Endodermal cell (in vitro differentiated cells): ENCODE results near the gene RBM20. TPM values are rescaled to one million over a fixed set of nuclear protein-coding genes. Genes with fewer than 3 reads are reported as not detected.

Experiments
- DNase-seq: peaks from one replicate; pipeline ENCODE4 v3.0.0-alpha.2; 2017
- H3K27ac ChIP-seq: 2 replicates; pipeline ENCODE4 v1.5.1; 2013; ENCODE audit warnings: mild to moderate bottlenecking, low read depth, low read length, moderate library complexity
- H3K27me3 ChIP-seq: 2 replicates; pipeline ENCODE4 v1.6.1; 2013; ENCODE audit warnings: mild to moderate bottlenecking, low read length, moderate library complexity; ENCODE audit not compliant: insufficient read depth, control insufficient read depth, poor library complexity, severe bottlenecking
- H3K36me3 ChIP-seq: 2 replicates; pipeline ENCODE4 v1.7.0; 2013; ENCODE audit warnings: mild to moderate bottlenecking, low read length, moderate library complexity; ENCODE audit not compliant: control insufficient read depth, insufficient read depth
- H3K4me1 ChIP-seq: one replicate; pipeline ENCODE4 v1.7.0; 2013; ENCODE audit warnings: low read length; ENCODE audit not compliant: control insufficient read depth, insufficient read depth
- H3K4me3 ChIP-seq: 2 replicates; pipeline ENCODE4 v1.5.1; 2013; ENCODE audit warnings: mild to moderate bottlenecking, low read length, moderate library complexity
- H3K9ac ChIP-seq: 2 replicates; pipeline ENCODE4 v1.6.1; 2013; ENCODE audit warnings: mild to moderate bottlenecking, low read length, moderate library complexity; ENCODE audit not compliant: poor library complexity, severe bottlenecking; ENCODE audit errors: extremely low read depth
- H3K9me3 ChIP-seq: 2 replicates; pipeline ENCODE4 v1.6.1; 2013; ENCODE audit warnings: mild to moderate bottlenecking, low read length, moderate library complexity; ENCODE audit not compliant: control insufficient read depth
- H3K27ac Mint-ChIP-seq: 2 replicates; pipeline ENCODE4 v1.8.0; 2020; ENCODE audit warnings: mixed read lengths
- H3K27me3 Mint-ChIP-seq: 2 replicates; pipeline ENCODE4 v1.8.0; 2021; ENCODE audit warnings: mild to moderate bottlenecking, mixed read lengths; ENCODE audit not compliant: insufficient read depth
- H3K36me3 Mint-ChIP-seq: 2 replicates; pipeline ENCODE4 v1.8.0; 2020; ENCODE audit warnings: low read depth, mixed read lengths
- H3K4me1 Mint-ChIP-seq: 2 replicates; pipeline ENCODE4 v1.8.0; 2020; ENCODE audit warnings: mixed read lengths
- H3K4me3 Mint-ChIP-seq: 2 replicates; pipeline ENCODE4 v1.8.0; 2020; ENCODE audit warnings: mild to moderate bottlenecking, moderate library complexity, mixed read lengths
- H3K9me3 Mint-ChIP-seq: 2 replicates; pipeline ENCODE4 v1.8.0; 2020; ENCODE audit warnings: mild to moderate bottlenecking, mixed read lengths
- CTCF ChIP-seq: fragments of 200-600 bp; sonication (generic); conservative IDR thresholded peaks from 2 replicates; pipeline ENCODE4 v1.5.0; 2021; ENCODE audit warnings: antibody characterized with exemption, mild to moderate bottlenecking
- WGBS, 2 experiments: methylation state at CpG; one replicate each; pipeline versions ENCODE4 v1.1.5 to v1.1.7; 2013; ENCODE audit warnings: missing lambda C conversion rate in 2 of 2, mixed read lengths in 1 of 2; ENCODE audit not compliant: insufficient coverage in 1 of 2, insufficient read length in 1 of 2; 5-methylcytosine and 5-hydroxymethylcytosine counted together
- total RNA-seq, 2 donors: library from RNA; stranded (reverse); fragmentation: NEBNext Ultra II Directional in 1 of 2; extraction: Animal tissue kit (Norgen Biotek cat#: 25700) in 1 of 2; gene quantifications; 2 replicates in 1 of 2; 3 replicates in 1 of 2; pipeline ENCODE4 v1.2.1, GENCODE V29; 2021

RBM20 gene
- total RNA-seq, 2 donors from 2014 or later, result 6.2 to 7.0 TPM

DNA sequence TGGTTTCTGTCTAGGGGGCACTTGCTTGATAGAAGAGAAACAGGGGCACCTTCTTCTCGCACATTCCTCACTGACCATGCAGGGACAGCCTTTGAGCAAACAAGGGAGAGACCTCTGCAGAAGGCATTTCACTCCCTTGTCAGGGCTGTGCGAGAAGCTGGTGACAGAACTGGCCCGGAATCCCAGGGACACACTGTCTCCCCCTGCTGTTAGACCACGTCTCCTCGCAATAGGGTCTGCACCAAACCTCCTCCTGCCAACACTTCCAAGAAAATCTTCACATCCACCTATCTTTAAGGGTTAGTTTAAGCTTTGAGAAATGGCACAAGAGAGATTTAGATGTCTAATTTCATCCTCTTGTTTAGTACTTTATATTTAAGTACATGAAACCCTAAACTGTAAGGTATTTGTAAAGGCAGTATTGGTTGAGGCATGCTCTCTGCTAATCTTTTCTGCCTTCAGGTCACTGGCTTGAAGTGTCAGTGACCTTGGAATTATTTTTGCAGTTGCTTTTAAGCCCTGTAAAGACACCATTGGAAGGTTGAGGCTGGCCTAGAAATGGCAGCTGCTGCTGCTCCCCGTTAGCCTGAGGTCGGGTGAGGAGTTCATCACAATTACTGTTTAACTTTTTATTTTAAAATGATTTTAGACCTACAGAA, 37.0 kb downstream of the RBM20 start:
- H3K9me3 ChIP-seq, result no peaks in the 10 kb centered on the region
- H3K4me1 Mint-ChIP-seq, result peaks cover 41% of the 10 kb centered on the region
- no peak overlapping the region for H3K4me3 Mint-ChIP-seq
- no peak overlapping the region for H3K9ac ChIP-seq
- WGBS, 2 experiments, result 25 to 39% methylated on average over 2 to 7 of the region's 7 CpGs
- DNase-seq, result peak; percentile 93
- no peaks in the 10 kb centered on the region for H3K27me3 ChIP-seq
- H3K36me3 ChIP-seq, result no peaks in the 10 kb centered on the region
- TF ChIP-seq CTCF, result peak; percentile 94
- H3K36me3 Mint-ChIP-seq, result no peaks in the 10 kb centered on the region
- no peaks in the 10 kb centered on the region for H3K9me3 Mint-ChIP-seq
- no peaks in the 10 kb centered on the region for H3K27me3 Mint-ChIP-seq
- peak overlapping the region; percentile 51 for H3K4me3 ChIP-seq
- no peak overlapping the region for H3K27ac ChIP-seq
- H3K4me1 ChIP-seq, result peaks cover 23% of the 10 kb centered on the region
- H3K27ac Mint-ChIP-seq, result no peak overlapping the region

- H3K27ac Mint-ChIP-seq, result no peak overlapping the region
- H3K4me3 ChIP-seq, result no peak overlapping the region
- H3K36me3 ChIP-seq, result no peaks in the 10 kb centered on the region
- 95 to 100% methylated on average over 2 to 3 of the region's 3 CpGs for WGBS, 2 experiments
- no peaks in the 10 kb centered on the region for H3K36me3 Mint-ChIP-seq
- H3K9ac ChIP-seq, result no peak overlapping the region
- H3K27me3 ChIP-seq, result no peaks in the 10 kb centered on the region
- H3K4me1 Mint-ChIP-seq, result peaks cover 41% of the 10 kb centered on the region
- no peaks in the 10 kb centered on the region for H3K27me3 Mint-ChIP-seq
- H3K9me3 Mint-ChIP-seq, result no peaks in the 10 kb centered on the region
- peaks cover 23% of the 10 kb centered on the region for H3K4me1 ChIP-seq
- TF ChIP-seq CTCF, result no peak
- peak; percentile 28 for DNase-seq
- H3K9me3 ChIP-seq, result no peaks in the 10 kb centered on the region
- H3K4me3 Mint-ChIP-seq, result no peak overlapping the region
- H3K27ac ChIP-seq, result no peak overlapping the region
These were observed 38.2 kb downstream of the RBM20 start for GRCh38 chr10:110682348-110682747.

DNA sequence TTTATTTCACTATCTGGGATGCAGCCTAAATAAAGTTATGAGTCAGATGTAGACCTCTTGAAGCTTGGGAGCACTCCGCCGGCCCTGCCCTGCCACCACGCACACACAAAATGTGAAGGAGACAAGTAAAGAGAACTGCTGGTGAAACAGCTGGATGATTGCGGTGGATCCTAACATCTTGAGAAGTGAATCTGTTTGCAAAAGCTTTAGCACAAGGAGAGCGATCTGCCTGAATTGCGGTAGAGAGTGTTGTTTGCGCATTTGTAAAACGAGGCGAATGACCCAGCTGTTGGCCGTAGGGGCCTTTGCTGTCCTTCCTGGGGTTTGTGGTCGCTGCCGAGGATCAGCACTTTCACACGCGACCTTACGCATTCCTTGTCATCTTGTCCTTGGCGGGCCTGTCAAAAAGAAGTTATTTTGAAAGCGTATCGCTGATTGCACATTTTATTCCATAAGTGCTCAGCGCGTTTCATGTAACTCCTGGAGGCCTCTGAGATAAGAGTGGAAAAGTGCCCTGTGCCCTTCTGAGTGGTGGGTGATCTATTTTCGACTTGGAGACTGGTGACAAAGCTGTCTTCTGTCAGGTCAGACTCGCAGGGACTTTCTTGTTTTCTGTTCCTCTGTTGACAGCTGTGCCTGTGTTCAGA, 40.8 kb downstream of the RBM20 start:
- no peak for TF ChIP-seq CTCF
- Histone ChIP-seq H3K27me3 (no peaks in the 10 kb centered on the region), H3K9me3 (peaks cover 6% of the 10 kb centered on the region), H3K4me3 (no peak overlapping the region), H3K9ac (no peak overlapping the region), H3K27ac (no peak overlapping the region), H3K36me3 (no peaks in the 10 kb centered on the region), H3K4me1 (peaks cover 23% of the 10 kb centered on the region)
- Mint-ChIP-seq H3K4me1 (peaks cover 36% of the 10 kb centered on the region), H3K4me3 (no peak overlapping the region), H3K36me3 (no peaks in the 10 kb centered on the region), H3K27me3 (no peaks in the 10 kb centered on the region), H3K27ac (no peak overlapping the region), H3K9me3 (peaks cover 3% of the 10 kb centered on the region)
- WGBS, 2 experiments, result 69 to 71% methylated on average over 17 to 22 of the region's 22 CpGs
- peak; percentile 73 for DNase-seq
